Testis (tissue), 5 donors: Measurements from ENCODE around the gene RPS4Y2. TPM values are rescaled to one million over a fixed set of nuclear protein-coding genes. Genes with fewer than 3 reads are reported as not detected.

ENCODE experiments used
- DNase-seq: peaks from one replicate; pipeline ENCODE4 v3.0.0-alpha.2; 2019
- H3K27ac ChIP-seq, 2 donors: fragments of 200-600 bp; sonication (generic); one replicate each; pipeline ENCODE4 v1.5.1; 2019
- H3K27me3 ChIP-seq: fragments of 200-600 bp; sonication (generic); one replicate; pipeline ENCODE4 v1.5.1; 2019
- H3K36me3 ChIP-seq: fragments of 200-600 bp; sonication (generic); one replicate; pipeline ENCODE4 v1.5.1; 2017; ENCODE audit warnings: low read depth; ENCODE audit errors: missing control alignments
- H3K4me1 ChIP-seq: fragments of 200-600 bp; sonication (generic); one replicate; pipeline ENCODE4 v1.5.1; 2019
- H3K4me3 ChIP-seq, 2 donors: fragments of 200-600 bp; sonication (generic); one replicate each; pipeline ENCODE4 v1.5.1; 2017 to 2019
- H3K9me3 ChIP-seq: fragments of 200-600 bp; sonication (generic); one replicate; pipeline ENCODE4 v1.5.1; 2017
- POLR2A ChIP-seq: fragments of 450-650 bp; IDR thresholded peaks from one replicate; pipeline ENCODE4 v1.6.1; 2017; ENCODE audit warnings: antibody characterized with exemption, mild to moderate bottlenecking, moderate library complexity
- WGBS, 2 donors: methylation state at CpG; one replicate each; pipeline ENCODE4 v1.1.5; 2018; 5-methylcytosine and 5-hydroxymethylcytosine counted together
- intact Hi-C: fragments of 100-400 bp; cut with DNase I; formaldehyde crosslinking; loops from one replicate; pipeline ENCODE4 v1.15.1; 2023; ENCODE audit warnings: low total_unique reads
- long read RNA-seq, 2 donors: transcript quantifications; one replicate each; lab custom pipeline, GENCODE V29; 2026
- polyA plus RNA-seq: library from polyadenylated mRNA; stranded (reverse); fragments of 350-450 nt; fragmentation: Illumina TruSeq; extraction: RNeasy Lipid Tissue Mini Kit (QIAGEN cat#74804); gene quantifications from one replicate; pipeline ENCODE4 v1.2.3, GENCODE V29; 2014; ENCODE audit warnings: low read depth, low replicate concordance; ENCODE audit not compliant: insufficient read depth
- total RNA-seq, 2 donors: library from RNA; depleted of rRNA; stranded (reverse); fragments of >200 nt; gene quantifications; one replicate each; pipeline ENCODE4 v1.2.3, GENCODE V29; 2016
- TF ChIP-seq, protein P1 (sequence below), 3 experiments: fragments of 450-650 bp in 2 of 3; fragments of 200-600 bp in 1 of 3; sonication (generic) in 1 of 3; IDR thresholded peaks; one replicate each; pipeline ENCODE4 v1.5.1; 2016 to 2019; ENCODE audit warnings: antibody characterized with exemption in 3 of 3, mild to moderate bottlenecking in 2 of 3, moderate library complexity in 1 of 3

The RPS4Y2 gene
- 1 to 10 TPM in 1 of 2 donors, not detected in 1; 2.0 TPM for total RNA-seq
- polyA plus RNA-seq = 1.1 TPM
- long read RNA-seq, donor 1 = 0 reads
- long read RNA-seq, donor 2 = 0 reads

DNA sequence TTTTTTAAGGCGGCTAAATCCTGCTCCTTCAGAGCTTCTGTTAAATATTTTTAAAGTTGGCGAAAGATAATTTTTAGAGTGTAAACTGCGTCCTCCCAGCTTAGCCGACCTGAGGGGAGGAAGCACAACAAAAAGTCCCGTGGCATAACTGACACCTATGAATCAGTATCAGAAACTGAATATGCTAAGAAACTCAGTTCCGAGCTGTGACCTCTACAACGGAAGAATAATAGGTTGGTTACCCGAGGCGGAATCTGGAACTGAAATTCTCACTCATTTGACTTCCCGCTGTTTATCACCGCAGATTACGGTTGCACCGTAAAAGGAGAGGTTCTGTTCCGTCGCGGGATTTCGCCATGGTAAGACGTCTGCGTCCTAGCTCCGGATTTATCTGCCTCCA, at the start of gene RPS4Y2:
RPS4Y2 (plus strand) TSS at position 301 of the 400 bp plus-strand sequence; CDS start at position 357, 56 bp downstream.
- TF ChIP-seq, protein P1, sequence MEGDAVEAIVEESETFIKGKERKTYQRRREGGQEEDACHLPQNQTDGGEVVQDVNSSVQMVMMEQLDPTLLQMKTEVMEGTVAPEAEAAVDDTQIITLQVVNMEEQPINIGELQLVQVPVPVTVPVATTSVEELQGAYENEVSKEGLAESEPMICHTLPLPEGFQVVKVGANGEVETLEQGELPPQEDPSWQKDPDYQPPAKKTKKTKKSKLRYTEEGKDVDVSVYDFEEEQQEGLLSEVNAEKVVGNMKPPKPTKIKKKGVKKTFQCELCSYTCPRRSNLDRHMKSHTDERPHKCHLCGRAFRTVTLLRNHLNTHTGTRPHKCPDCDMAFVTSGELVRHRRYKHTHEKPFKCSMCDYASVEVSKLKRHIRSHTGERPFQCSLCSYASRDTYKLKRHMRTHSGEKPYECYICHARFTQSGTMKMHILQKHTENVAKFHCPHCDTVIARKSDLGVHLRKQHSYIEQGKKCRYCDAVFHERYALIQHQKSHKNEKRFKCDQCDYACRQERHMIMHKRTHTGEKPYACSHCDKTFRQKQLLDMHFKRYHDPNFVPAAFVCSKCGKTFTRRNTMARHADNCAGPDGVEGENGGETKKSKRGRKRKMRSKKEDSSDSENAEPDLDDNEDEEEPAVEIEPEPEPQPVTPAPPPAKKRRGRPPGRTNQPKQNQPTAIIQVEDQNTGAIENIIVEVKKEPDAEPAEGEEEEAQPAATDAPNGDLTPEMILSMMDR (IDR thresholded peaks at IDR 0.05) = no peak
- no peak for TF ChIP-seq POLR2A
- intact Hi-C loops = no loop called here
- H3K27me3 ChIP-seq = no peaks in the 10 kb centered on the region
- H3K4me1 ChIP-seq = no peaks in the 10 kb centered on the region
- H3K27ac ChIP-seq = no peak within 1 kb of the TSS
- no peak within 1 kb of the TSS for H3K4me3 ChIP-seq
- no peaks in the 10 kb centered on the region for H3K36me3 ChIP-seq
- WGBS, 2 donors = 67 to 82% methylated on average over 17 to 20 of the region's 20 CpGs
- H3K9me3 ChIP-seq = no peaks in the 10 kb centered on the region
- DNase-seq = no peak

DNA sequence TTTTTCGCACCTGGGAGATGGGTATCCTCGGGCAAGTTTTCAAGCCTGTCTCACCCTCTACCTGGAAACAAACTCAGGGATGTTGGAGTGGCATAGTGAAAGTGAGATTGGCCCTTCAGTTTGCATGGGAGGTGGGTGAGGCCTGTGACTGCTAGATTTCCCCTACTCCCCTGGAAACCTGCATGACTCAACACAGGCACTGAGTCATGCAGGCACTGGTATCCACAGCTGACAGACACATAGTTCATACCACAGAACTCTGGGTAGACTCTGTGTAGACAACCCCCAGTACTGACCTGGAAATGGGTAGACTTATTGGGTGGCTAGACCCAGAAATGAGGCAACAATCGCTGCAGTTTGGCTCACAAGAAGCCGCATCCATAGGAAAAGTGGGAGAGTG, 41.5 kb upstream of the RPS4Y2 start:
- 84 to 100% methylated on average over 2 to 3 of the region's 4 CpGs for WGBS, 2 donors

DNA sequence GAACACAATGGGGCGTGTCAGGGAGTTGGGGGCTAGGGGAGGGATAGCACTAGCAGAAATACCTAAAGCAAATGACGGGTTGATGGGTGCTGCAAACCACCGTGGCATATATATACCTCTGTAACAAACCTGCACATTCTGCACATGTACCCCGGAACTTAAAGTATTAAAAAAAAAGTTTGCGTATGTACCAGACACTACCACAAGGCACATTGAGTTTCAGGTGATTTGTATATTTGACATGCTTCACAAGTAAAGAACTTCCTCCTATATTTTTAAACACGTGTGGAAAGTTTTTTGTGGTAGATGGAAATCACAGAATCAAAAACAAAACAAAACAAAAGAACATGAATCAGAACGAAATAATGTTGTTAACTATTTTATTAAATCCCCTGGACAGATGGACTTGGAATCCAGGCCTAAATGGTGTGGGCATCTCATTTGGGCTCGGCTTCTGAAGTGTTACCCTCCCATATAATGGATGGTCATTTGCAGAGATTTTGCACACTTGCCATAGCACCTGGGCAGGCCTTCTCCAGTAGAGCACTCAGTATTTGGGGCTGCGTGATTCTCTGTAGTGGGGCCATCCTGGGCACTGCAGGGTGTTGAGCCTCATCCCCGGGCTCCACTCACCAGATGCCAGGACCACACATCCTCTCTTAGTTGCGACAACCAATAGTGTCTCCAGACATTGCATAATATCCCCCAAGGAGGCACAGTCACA, 29.6 kb upstream of the RPS4Y2 start:
- H3K27me3 ChIP-seq = no peaks in the 10 kb centered on the region
- no peaks in the 10 kb centered on the region for H3K9me3 ChIP-seq
- no peak overlapping the region for H3K27ac ChIP-seq
- 61 to 69% methylated on average over 8 to 11 of the region's 11 CpGs for WGBS, 2 donors
- no peak for DNase-seq
- no peak overlapping the region for H3K4me3 ChIP-seq
- intact Hi-C loops = no loop called here
- no peaks in the 10 kb centered on the region for H3K36me3 ChIP-seq
- H3K4me1 ChIP-seq = no peaks in the 10 kb centered on the region
- no peak for TF ChIP-seq POLR2A
- TF ChIP-seq, protein P1 (IDR thresholded peaks at IDR 0.05) = no peak

More for the DNA sequence above, 41.5 kb upstream of the RPS4Y2 start:
- no peaks in the 10 kb centered on the region for H3K36me3 ChIP-seq
- H3K27me3 ChIP-seq = no peaks in the 10 kb centered on the region
- H3K27ac ChIP-seq = no peak overlapping the region
- no peaks in the 10 kb centered on the region for H3K9me3 ChIP-seq
- no peak overlapping the region for H3K4me3 ChIP-seq
- TF ChIP-seq, protein P1 (IDR thresholded peaks at IDR 0.05) = no peak
- TF ChIP-seq POLR2A = no peak
- intact Hi-C loops = no loop called here
- H3K4me1 ChIP-seq = no peaks in the 10 kb centered on the region
- no peak for DNase-seq

DNA sequence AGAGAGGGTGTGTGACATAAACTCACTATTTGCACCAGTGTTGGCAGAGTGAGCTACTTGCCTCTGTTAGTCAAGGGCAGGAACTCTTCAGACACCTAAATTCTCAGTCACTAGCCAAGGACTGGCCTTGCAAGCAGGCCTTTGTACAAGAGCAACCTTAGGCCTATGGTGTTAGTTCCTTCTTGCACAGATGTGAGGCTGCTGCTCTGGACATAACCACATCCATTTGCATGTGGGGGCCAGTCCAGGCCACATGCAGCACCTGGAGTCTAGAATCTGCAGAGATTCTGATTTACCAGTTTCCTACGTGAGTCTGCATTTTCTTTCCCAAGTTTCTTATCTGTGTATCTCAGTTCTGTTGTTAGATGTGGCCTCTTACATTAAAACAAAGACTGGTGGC, 20.7 kb upstream of the RPS4Y2 start:
- Histone ChIP-seq H3K27me3 (no peaks in the 10 kb centered on the region), H3K4me3 (no peak overlapping the region), H3K27ac (no peak overlapping the region), H3K9me3 (no peaks in the 10 kb centered on the region), H3K36me3 (no peaks in the 10 kb centered on the region), H3K4me1 (no peaks in the 10 kb centered on the region)
- WGBS, 2 donors = 63 to 69% methylated on average over 1 of the region's 1 CpG
- DNase-seq = no peak
- intact Hi-C loops = no loop called here
- TF ChIP-seq POLR2A = no peak
- TF ChIP-seq, protein P1 (IDR thresholded peaks at IDR 0.05) = no peak

DNA sequence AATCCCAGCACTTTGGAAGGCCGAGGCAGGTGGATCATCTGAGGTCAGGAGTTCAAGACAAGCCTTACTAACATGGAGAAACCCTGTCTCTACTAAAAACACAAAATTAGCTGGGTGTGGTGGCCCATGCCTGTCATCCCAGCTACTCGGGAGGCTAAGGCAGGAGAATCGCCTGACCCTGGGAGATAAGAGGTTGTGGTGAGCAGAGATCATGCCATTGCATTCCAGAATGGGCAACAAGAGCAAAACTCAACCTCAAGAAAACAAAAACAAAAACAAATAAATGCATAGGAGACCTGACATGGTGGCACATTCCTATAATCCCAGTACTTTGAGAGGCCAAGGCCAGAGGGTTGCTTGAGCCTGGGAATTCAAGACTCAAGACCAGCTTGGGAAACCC, 16.1 kb upstream of the RPS4Y2 start:
- H3K27me3 ChIP-seq = no peaks in the 10 kb centered on the region
- no peak overlapping the region for H3K4me3 ChIP-seq
- H3K36me3 ChIP-seq = no peaks in the 10 kb centered on the region
- no peak for DNase-seq
- no peaks in the 10 kb centered on the region for H3K9me3 ChIP-seq
- no peak overlapping the region for H3K27ac ChIP-seq
- no peak for TF ChIP-seq POLR2A
- TF ChIP-seq, protein P1 (IDR thresholded peaks at IDR 0.05) = no peak
- no peaks in the 10 kb centered on the region for H3K4me1 ChIP-seq
- 65 to 66% methylated on average over 3 of the region's 3 CpGs for WGBS, 2 donors
- intact Hi-C loops = no loop called here
